Embryonic facial prominence (tissue), 1 donor: ENCODE results near the gene BARHL1.

Source experiments
- DNase-seq: peaks from one replicate; pipeline ENCODE4 v3.0.0-alpha.2; 2016; ENCODE audit errors: extremely low spot score

Gene BARHL1

GRCh38 chr9:132586830-132587591 is 4.6 kb downstream of the BARHL1 start:
- no peak for DNase-seq

GRCh38 chr9:132587592-132587955 is 5.2 kb downstream of the BARHL1 start:
- no peak for DNase-seq

GRCh38 chr9:132588098-132588497 is 5.7 kb downstream of the BARHL1 start:
- no peak for DNase-seq

GRCh38 chr9:132588501-132589147 is 6.2 kb downstream of the BARHL1 start:
- no peak for DNase-seq

- DNase-seq: no peak
These were observed 7.0 kb downstream of the BARHL1 start for GRCh38 chr9:132589148-132590036.

- DNase-seq: no peak
These were observed 7.6 kb downstream of the BARHL1 start for GRCh38 chr9:132590037-132590317.

- no peak for DNase-seq
These were observed 8.1 kb downstream of the BARHL1 start for GRCh38 chr9:132590318-132591182.

GRCh38 chr9:132591244-132591643 is 8.8 kb downstream of the BARHL1 start:
- no peak for DNase-seq

GRCh38 chr9:132591751-132592314 is 9.4 kb downstream of the BARHL1 start:
- no peak for DNase-seq

- DNase-seq: no peak
These were observed 10.0 kb downstream of the BARHL1 start for GRCh38 chr9:132592451-132592850.

GRCh38 chr9:132594412-132594811 is 12.0 kb downstream of the BARHL1 start:
- DNase-seq: no peak

GRCh38 chr9:132595319-132595718 is 12.9 kb downstream of the BARHL1 start:
- no peak for DNase-seq

- no peak for DNase-seq
These were observed 13.8 kb downstream of the BARHL1 start for GRCh38 chr9:132596200-132596599.

- no peak for DNase-seq
These were observed 14.8 kb downstream of the BARHL1 start for GRCh38 chr9:132597073-132597775.

GRCh38 chr9:132600326-132600984 is 18.0 kb downstream of the BARHL1 start:
- no peak for DNase-seq

GRCh38 chr9:132602207-132602606 is 19.8 kb downstream of the BARHL1 start:
- no peak for DNase-seq

- no peak for DNase-seq
These were observed 23.0 kb downstream of the BARHL1 start for GRCh38 chr9:132605387-132605786.

GRCh38 chr9:132606066-132606465 is 23.7 kb downstream of the BARHL1 start:
- DNase-seq: no peak

GRCh38 chr9:132609184-132609583 is 26.8 kb downstream of the BARHL1 start:
- DNase-seq: no peak

GRCh38 chr9:132609829-132610228 is 27.4 kb downstream of the BARHL1 start:
- DNase-seq: no peak
